TTC549 (cell line): ENCODE results near the gene EYS.

Experiments
- FAIRE-seq: peaks from 2 replicates; lab custom pipeline; 2012; peaks lifted over from hg19 to GRCh38; lab: Jason Lieb, UNC

The EYS gene

GRCh38 chr6:64122712-64123375 is 1584.2 kb downstream of the EYS start:
- no peak for FAIRE-seq

- no peak for FAIRE-seq
Observed at GRCh38 chr6:64121011-64121565, 1585.9 kb downstream of the EYS start.

- FAIRE-seq, result no peak
Observed at GRCh38 chr6:64113704-64114103, 1593.3 kb downstream of the EYS start.

- FAIRE-seq, result no peak
Observed at GRCh38 chr6:64104051-64104450, 1603.0 kb downstream of the EYS start.

GRCh38 chr6:64103480-64103879 is 1603.5 kb downstream of the EYS start:
- FAIRE-seq, result no peak

GRCh38 chr6:64100702-64101303 is 1606.2 kb downstream of the EYS start:
- FAIRE-seq, result no peak

GRCh38 chr6:64090352-64090751 is 1616.7 kb downstream of the EYS start:
- no peak for FAIRE-seq

GRCh38 chr6:64085126-64085525 is 1621.9 kb downstream of the EYS start:
- no peak for FAIRE-seq

- no peak for FAIRE-seq
Observed at GRCh38 chr6:64084185-64084663, 1622.8 kb downstream of the EYS start.

- FAIRE-seq, result no peak
Observed at GRCh38 chr6:64083261-64083660, 1623.8 kb downstream of the EYS start.

- FAIRE-seq, result no peak
Observed at GRCh38 chr6:64081453-64081852, 1625.6 kb downstream of the EYS start.

GRCh38 chr6:64074981-64075380 is 1632.0 kb downstream of the EYS start:
- no peak for FAIRE-seq

- no peak for FAIRE-seq
Observed at GRCh38 chr6:64072686-64073085, 1634.3 kb downstream of the EYS start.

GRCh38 chr6:64064919-64065318 is 1642.1 kb downstream of the EYS start:
- no peak for FAIRE-seq

GRCh38 chr6:64062960-64063683 is 1643.9 kb downstream of the EYS start:
- no peak for FAIRE-seq

- FAIRE-seq, result no peak
Observed at GRCh38 chr6:64054861-64055260, 1652.2 kb downstream of the EYS start.

- FAIRE-seq, result no peak
Observed at GRCh38 chr6:64050590-64050989, 1656.4 kb downstream of the EYS start.

GRCh38 chr6:64049736-64050135 is 1657.3 kb downstream of the EYS start:
- FAIRE-seq, result no peak

- FAIRE-seq, result no peak
Observed at GRCh38 chr6:64046746-64047208, 1660.2 kb downstream of the EYS start.

GRCh38 chr6:64041373-64041772 is 1665.7 kb downstream of the EYS start:
- FAIRE-seq, result no peak

GRCh38 chr6:64040113-64040512 is 1666.9 kb downstream of the EYS start:
- FAIRE-seq, result no peak

- FAIRE-seq, result no peak
Observed at GRCh38 chr6:64037427-64037826, 1669.6 kb downstream of the EYS start.
